Medulla oblongata (tissue), 1 donor: Measurements from ENCODE around the gene CACNA2D2.

Experiments
- DNase-seq: peaks from one replicate; pipeline ENCODE4 v3.0.0-alpha.2; 2015; ENCODE audit errors: extremely low spot score

CACNA2D2 gene

DNA sequence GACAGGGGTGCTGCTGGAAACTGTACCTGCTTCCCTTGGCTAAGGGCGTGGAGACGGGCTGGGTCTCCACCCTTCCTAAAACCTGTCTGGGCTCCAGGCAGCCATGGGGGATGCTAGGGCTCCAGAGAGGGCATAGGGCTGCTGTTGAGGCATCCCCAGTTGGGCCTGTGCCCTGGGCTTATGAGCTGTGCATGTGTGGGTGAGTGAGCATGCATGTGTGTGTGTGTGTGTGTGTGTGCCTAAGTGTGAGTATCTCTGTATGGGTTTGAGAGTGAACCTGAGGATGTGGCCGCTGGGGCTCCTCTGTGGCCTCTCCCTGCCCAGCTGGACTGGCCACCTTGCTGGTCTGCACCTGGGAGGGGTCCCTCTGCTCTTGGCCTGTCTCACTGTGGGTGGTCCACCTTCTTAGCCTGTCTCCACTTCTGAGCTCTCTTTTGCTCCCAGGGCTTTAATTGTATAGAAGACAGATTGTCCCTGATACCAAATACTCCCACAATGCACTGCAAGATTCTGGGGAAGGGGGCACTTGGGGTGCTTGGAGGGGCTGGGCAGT, 132.2 kb downstream of the CACNA2D2 start:
- DNase-seq = no peak

DNA sequence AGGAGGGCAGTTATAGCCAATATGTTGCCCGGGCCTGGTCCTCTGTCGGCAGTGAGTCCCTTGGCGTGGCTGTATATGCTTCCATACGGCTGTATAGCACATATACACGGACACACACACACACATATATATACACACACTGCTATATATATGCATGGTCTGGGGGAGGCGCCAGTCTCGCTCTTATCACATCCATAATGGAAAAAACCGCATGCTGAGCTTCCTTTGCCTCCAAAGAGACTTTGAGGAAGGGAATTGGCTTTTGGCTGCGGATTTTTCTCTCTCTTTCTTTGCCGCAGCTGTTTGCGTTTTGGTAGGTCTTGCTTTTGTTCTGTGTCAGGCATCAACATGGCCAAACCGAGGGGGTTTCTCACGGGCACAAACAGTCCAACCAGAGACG, 132.8 kb downstream of the CACNA2D2 start:
- no peak for DNase-seq

DNA sequence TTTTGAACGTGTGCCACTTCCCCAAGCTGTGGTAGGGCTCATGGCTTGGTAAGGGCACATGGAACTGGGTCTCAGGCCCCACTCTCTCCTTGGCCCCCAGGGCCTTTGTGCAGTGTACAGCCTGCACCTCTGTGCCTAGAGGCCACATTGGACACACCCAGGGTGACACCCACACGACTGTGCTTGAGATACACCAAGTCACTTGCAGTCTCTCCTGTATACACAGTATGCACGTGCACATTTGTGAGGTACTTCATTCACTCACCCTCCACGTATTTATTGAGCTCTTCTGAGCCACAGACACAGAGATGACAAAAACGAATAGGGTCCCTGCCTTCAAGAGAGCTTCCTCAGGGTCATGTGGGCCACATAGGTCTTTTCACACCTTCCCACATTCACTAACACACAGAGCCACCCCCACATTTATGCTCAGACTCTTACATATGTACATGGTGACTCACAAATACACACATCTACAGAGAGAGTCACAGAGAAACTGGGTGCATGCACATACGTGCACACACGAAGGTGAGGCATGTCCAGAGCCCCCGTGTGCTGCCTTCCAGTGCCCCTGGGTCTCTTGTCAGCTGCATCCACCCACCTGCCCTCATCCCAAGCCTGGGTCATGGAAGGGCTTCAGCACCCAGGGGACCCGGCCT, 134.3 kb downstream of the CACNA2D2 start:
- no peak for DNase-seq

DNA sequence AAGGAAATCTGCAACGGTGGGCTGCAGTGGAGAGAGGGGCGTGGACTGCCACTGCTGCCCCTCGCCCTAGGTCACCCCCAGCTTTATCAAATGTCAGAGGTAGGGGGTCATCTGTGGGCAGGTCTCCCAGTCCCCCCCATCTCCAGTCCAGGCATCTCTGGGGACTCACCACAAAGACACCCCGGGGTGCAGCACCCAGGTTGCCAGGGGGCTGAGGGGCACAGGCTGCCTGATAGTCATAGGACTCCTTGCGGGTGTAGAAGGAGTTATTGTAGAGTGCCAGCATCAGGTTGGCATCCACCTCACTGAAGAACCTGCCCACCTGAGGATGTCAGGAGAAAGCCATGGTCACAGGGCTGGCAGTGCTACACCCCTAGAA, 137.6 kb downstream of the CACNA2D2 start:
- DNase-seq = no peak

DNA sequence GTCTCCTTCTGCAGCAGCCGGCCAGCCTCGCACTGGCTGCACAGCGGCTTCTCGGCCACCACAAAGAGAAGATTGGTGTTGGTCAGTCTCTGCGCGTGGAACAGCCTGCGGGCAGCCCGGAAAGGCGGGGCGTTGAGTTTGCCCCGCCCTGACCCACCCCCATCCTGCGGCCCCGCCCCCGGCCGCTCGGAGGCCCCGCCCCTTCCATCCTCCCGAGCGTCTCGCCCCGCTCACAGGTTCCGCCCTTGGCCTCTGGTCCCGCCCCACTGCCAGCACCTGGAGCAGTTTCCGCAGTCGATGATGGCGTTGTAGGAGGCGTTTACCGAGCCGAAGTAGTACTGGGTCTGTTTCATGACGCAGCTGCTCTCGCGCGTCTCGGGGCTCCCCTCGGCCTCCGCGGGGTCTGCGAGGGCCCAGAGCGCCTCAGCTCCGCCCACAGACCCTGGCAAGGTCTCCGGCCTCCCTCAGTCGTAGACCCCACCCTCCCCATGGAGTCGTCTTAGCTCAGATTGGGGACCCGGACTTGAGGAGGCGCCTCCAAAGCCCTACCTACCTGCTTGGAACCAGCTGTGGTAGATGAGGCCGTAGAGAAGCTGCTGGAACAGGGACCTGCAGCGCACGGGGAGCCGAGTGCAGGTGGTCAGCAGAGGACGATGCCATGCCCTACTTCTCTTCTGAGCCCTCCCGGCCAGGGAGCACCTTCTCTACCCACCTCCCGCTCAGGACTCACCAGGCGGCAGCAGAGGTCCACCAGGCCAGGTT, 138.2 kb downstream of the CACNA2D2 start:
- peak; percentile 62 for DNase-seq

DNA sequence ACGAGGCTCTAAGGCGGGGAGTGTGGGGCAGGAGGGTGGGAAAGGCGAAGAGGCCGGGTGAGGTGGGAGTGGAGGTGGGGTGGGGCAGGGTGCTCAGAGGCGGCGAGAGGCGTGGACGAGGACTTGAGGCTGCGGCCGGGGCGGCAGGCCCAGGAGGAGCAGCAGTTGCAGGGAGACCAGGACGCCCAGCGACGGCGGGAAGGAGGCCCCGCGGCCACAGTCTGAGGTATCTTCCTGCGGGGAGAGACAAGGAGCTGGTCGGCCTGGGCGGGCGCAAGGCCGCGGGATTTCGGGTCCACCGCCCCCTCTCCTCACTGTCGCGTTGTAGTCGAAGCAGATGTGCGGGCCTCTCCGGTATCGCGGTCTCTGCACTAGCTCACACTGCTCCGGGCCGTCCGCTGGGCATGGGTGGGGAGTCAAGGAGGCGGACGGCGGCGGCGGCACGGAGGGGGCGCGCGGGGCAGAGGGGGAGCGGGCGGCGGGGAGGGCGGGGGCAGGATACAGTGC, 138.8 kb downstream of the CACNA2D2 start:
- no peak for DNase-seq

DNA sequence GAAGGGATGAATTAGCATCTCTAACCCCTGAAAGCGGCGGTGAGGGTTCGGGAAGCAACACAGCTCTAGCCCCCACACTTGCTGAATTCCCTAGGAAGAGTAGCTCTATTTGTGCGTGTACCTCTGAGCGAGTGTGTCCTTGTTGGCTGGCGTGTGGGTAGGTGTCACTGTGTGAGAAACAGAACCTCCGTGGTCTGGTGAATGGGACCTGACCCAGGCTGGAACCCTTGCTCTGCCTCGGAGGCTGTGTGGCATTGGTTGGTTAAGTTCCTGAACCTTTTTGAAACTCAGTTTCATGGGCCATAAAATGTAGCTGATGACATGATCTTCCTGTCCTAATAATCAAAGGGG, 143.7 kb downstream of the CACNA2D2 start:
- DNase-seq = no peak

DNA sequence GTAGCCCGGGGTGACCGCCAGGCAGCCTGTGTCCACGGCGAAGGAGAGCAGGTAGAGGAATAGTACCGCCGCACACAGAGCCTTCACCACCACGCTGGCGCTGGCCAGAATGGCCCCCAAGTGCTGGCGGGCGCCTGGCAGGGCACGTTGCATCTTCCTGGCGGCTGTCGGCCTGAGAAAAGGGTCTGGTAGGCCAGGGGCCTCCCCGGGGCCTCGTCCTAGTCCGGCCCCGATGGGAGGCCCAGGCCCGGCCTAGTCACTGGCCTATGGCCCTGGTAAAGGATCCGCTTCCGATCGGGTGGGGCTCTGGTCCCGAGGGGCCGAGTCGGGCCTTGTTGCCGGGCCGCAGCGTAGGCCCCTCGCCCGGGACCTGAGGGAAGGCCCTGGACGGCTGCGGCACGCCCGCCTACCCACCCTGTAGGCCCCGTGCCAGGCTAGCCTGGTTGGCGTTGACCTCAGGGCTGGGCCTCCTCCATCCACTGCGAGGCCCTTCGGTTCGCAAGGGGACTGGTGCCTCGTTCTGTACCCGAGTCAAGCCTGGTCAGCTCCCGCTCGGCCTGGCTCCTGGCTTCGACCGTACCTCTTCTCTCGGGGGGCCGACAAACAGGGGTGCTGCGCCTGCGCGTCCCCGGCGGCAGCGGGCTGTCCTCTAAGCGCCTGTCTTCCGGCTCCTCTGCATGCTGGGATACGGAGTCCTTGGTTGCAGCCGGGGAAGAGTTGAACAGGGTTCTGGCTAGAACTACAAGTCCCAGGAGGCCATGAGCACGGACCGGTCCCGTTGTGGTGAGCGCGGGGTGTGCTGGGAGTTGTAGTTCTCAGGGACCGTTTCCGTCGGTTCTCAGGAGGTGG, 144.3 kb downstream of the CACNA2D2 start, which contains the start of gene TMEM115:
TMEM115 (minus strand) TSS at position 611 of the 849 bp plus-strand sequence; CDS start at position 153, 458 bp downstream.
- peak; percentile 100 for DNase-seq

DNA sequence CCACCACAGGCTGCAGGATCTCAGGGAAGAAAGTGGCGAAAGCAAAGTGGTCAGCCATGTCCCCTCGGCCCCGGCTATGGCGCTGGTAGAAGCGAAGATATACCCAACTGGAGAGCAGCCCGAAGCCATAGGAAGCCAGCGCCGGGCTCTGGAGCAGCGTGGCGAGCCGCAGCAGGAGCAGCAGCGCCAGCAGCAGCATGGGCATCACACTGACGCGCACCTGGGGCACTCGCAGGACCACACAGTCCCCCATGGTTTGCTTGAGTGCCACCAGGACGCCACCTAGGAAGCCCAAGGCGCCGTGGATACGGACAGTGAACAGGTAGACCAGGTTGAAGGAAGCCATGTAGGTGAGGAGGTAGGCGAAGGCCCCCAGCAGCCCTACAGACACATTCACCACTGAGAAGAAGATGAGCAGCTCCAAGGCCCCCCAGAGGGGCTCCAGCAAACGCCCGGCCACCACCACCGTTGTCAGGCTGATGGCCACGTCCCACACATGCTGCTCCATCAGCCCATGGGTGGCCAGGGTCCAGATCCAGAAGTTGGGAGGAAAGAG, 145.0 kb downstream of the CACNA2D2 start:
- DNase-seq = no peak

DNA sequence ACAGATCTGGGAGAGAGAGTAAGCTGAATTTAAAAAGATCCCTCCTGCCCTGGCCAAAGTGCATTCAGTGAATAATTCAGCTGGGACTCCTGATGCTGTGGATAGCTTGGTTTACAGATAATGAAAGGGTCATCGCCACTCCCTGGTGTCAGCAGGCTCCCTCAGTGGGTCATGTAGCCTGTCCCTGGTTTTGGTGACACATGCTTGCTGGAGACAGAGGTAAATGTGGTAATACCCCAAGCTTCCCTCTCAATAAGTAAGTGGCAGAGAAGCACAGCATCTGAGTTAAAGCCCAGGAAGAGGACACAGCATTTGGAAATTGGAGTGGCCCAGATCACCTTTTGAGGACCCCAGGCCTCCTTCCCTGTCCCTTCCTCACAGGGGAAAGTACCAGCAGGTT, 146.0 kb downstream of the CACNA2D2 start:
- no peak for DNase-seq

DNA sequence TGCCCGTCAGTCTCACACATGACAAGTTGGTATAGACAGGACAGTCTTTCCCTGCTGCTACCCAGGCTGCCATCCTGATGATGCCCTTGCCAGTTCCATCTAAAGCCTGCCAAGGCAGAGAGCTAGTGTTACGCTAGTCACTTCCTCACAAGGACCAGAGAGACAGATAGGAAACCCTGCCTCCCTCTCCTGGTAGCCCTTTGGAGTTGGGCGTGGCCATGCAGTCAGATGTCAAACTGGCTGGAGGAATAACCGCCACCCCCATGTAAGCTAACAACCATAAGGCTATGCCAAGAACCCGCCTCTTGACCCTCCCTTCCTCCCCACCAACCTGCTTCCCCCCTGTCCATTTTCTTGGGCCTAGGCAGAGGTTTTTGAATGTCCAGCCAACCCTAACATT, 146.9 kb downstream of the CACNA2D2 start:
- DNase-seq = no peak

DNA sequence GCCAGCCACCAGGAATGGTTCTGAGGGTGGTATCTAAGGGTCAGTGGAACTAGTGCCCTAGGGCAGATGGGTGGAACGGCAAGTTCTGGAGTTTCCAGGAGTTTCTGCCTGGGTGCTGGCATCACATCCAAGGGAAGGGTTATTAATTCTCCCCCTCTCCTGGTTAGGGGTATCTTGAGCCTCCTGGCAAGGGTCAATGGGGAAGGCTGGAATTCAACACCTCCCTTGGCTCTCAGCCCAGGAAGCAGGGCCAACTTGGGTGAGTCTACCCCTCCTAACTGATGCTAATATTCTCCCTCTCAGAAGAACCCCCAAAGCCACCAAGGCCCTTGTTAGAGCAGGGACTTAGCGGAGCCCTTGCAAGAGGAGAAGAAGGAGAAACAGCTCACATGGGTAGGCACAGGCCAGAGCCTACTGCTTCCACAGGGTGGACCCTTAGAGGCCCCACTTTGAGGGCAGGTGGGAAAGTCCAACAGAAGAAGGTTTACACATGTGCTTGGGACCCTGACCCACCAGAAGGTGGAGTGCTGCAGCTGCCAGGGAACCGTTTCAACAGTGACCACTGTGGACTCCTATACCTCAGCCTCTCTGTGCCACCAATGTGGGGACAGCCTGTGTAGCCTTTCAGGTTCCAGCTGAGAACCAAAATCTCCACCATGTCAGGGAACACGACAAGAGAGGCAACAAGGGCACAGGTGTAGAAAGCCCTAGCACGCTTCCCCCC, 147.4 kb downstream of the CACNA2D2 start:
- DNase-seq = no peak

DNA sequence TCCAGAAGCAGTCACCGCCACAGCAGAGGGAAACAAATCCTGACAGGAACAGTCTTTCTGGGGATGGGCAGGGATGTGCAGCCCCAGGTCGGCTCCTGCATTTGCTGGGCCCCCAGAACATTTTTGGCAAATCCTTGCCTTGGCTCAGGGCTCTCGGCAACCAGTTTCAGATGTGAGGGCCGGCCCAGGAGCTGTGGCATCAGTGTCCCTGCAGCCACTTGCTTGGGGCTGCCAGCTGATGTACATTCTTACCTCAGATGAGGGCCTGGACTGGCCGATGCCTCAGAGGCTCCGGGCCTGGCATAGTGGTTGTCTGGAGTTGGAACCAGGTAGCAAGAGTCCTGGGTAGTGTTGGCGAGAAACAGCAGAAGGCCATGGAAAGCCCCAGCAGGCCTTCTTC, 148.6 kb downstream of the CACNA2D2 start:
- DNase-seq = no peak

DNA sequence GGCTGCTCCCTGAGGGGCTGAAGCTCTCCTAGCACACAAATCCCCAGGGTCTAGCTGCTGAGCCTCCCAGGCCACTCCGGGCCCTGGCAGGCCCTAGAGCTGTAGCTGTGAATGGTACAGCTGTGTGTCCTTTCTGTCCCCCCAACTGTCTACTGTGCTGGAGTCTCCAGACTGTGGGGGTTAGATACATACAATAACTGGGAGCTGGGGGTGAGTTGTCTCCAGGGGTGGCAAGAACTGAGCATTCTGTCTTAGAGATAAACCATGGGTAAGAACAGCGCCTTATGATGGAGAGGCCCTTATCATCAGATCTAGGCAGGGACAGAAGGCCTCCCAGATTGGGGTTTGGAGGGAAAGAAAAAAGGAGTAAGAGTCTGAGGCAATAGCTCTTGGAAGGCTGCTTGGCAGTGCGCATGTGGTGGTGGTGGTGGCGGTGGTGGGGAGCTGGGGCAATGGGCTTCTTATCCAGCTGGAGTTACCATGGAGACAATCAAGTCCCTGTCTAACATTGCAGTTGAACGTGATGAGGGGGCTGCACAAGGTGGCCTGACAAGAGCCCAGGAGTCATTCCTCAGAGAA, 149.2 kb downstream of the CACNA2D2 start:
- no peak for DNase-seq

DNA sequence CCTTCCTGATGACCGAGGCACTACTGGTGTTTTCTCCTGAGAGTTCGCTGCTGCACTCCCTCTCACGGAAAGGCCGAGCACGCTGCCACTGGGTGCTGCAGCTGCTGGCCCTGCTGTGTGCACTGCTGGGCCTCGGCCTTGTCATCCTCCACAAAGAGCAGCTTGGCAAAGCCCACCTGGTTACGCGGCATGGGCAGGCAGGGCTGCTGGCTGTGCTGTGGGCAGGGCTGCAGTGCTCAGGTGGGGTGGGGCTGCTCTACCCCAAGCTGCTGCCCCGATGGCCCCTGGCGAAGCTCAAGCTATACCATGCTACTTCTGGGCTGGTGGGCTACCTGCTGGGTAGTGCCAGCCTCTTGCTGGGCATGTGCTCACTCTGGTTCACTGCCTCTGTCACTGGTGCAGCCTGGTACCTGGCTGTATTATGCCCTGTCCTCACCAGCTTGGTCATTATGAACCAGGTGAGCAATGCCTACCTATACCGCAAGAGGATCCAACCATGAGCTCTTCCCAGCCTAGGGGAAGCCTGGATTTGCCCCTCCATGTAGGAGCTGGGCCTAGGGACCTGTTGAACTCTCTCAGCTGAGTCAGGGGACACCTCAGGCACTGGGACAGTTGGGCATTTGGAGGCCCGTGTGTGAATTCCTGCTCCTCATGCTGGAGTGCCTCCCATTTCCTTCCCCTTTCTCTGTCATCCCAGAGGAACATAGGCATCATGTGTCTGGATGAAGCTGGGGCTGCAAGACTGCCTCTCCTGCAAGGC, 150.0 kb downstream of the CACNA2D2 start:
- DNase-seq = no peak

DNA sequence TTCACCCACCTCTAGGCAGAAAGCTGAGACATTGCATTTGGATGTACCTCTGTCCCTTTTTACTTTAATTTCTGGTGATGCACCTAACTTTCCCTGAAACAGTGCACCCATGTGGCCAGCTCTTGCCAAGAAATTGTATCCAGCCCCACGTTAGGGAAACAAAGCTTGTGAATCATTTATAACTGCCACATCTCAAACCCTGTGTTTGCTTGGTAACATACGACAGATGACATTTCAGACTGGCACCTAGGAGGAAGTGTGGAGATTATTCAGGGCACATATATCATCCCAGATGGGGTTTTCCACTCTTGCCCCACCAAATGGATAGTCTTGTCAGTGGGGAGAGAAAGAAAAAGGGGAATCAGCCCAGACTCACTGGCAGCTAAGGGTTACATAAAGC, 150.7 kb downstream of the CACNA2D2 start:
- DNase-seq = no peak

DNA sequence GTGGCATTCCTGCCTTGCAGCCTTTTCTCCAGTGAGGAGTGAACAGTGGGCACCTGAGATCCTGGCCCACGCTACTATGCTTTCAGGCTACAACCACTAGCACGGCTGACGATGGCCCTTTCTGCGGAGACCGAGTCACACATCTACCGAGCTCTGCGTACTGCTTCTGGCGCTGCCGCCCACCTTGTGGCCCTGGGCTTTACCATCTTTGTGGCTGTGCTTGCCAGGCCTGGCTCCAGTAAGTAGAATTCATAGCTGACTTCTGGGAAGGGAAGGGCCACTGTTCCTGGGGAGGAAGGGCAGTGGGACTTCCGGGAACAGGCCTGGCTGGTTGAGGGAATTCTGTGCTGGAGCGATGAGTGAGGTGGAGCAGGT, 152.1 kb downstream of the CACNA2D2 start:
- DNase-seq = no peak

DNA sequence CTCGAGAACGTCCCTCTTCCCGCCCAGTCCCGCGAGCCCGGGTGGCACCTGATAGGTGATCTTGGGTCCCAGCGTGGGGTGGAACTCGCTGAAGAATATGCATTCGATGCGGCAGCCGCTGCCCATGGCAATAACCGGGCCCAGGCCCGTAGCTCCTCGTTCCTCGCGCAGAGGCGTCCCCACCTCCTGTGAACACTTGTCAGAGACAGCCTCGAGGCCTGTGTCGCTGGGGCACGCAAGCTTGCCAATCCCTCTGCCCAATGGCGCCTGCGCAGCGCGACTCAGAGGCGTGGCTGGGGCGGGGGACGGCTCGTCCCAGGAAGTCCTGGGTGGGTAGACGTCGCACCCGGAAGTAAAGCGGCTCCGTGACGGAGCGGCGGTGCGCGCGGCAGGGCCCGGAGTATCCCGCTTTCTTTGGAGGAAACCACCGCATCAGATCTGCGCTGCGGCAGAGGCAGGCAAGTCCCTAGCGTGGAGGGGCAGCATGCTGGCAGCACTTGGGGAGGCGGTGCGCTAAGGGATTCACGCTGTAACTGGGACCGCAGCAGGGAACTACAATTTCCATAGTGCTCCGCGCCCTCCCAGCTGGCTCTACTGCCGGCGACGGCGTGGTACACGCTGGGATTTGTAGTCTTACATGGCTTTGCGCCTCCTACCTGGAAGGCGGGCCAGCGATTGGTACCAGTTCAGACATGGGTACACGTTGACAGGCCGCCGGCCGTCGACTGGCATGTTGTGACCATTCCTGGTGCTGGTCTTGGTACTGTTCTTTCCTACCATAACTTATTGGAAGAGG, 152.7 kb downstream of the CACNA2D2 start, which contains the start of the genes CYB561D2 and NPRL2:
CYB561D2 (plus strand) TSS at position 336 of the 796 bp plus-strand sequence. CDS start 572 bp downstream, outside the sequence.
NPRL2 (minus strand) TSS at position 249 of the 796 bp plus-strand sequence; CDS start at position 126, 123 bp downstream.
- DNase-seq = peak; percentile 98

DNA sequence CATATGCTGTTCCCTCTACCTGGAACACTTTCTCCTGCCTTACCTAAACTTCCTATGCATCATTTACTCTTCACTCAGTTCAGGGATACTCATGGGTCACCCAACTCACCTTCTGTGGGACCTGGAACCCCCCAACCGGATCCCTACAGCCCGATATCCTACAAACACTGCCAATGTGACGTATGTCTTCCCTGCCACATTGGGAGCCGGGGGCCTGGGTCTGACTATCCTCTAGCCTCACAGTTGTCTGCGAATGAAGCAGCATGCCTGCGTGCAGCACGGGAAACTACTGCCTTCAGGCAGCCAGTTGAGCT, 153.3 kb downstream of the CACNA2D2 start:
- DNase-seq = no peak
